ENCODE results near the gene PCDHA3. TPM values are rescaled to one million over a fixed set of nuclear protein-coding genes. Genes with fewer than 3 reads are reported as not detected.

The PCDHA3 gene
- total and polyA plus RNA-seq, 2 of the 8 experiments (the other 6 are each of a cell fraction or from before 2014, with no cell fraction given) = 0.48 to 0.67 TPM

- Histone ChIP-seq H2BK120ac (replicated peaks; ENCODE audit: low read depth, low read length) (no peak overlapping the region), H3K23me2 (ENCODE audit: low read depth, low read length) (no peaks in the 10 kb centered on the region), H3K18ac (ENCODE audit: extremely low read depth, low read length) (no peak overlapping the region), H3K36me3 (ENCODE audit: control insufficient read depth in 2 of 4, insufficient read depth in 4 of 4, low read length in 3 of 4) (0 out of 8 replicates have a peak, but pooled peaks cover 0 to 2% (median 0%) of the 10 kb centered on the region in 4 experiments), H3K23ac (ENCODE audit: insufficient read length) (no peak overlapping the region), H2BK12ac (ENCODE audit: low read depth, low read length) (no peak overlapping the region), H2BK20ac (ENCODE audit: low read length) (no peak overlapping the region), H3K4me2 (ENCODE audit: insufficient read depth in 1 of 2, low read depth in 2 of 2, low read length in 2 of 2) (no peak overlapping the region), H3K14ac (ENCODE audit: insufficient read length) (no peak overlapping the region), H4K5ac (ENCODE audit: insufficient read length, low read depth, low read length) (no peak overlapping the region), H3K27ac (ENCODE audit: low read depth, low read length) (no peak overlapping the region), H2BK5ac (ENCODE audit: low read depth, low read length) (no peak overlapping the region), H2AFZ (ENCODE audit: low read length) (no peak overlapping the region), H3K4ac (replicated peaks; ENCODE audit: insufficient read length, low read depth, low read length) (no peak overlapping the region), H3K4me3 (ENCODE audit: extremely low read depth in 1 of 4, insufficient read depth in 2 of 4, low read depth in 3 of 4, low read length in 4 of 4) (no peak overlapping the region), H3K4me1 (replicated peaks in 1 of 4; ENCODE audit: control insufficient read depth in 3 of 4, insufficient read depth in 4 of 4, low read length in 3 of 4) (no peaks in the 10 kb centered on the region), H2BK15ac (ENCODE audit: low read length) (no peak overlapping the region), H4K91ac (replicated peaks; ENCODE audit: insufficient read length, low read length) (no peak overlapping the region), H3K9ac (replicated peaks in 1 of 4; ENCODE audit: extremely low read depth in 1 of 4, low read depth in 3 of 4, low read length in 3 of 4) (no peak overlapping the region), H3K9me3 (ENCODE audit: insufficient read depth in 2 of 2, low read depth in 1 of 2, low read length in 1 of 2) (peaks cover 44 to 48% of the 10 kb centered on the region in 2 experiments), H4K20me1 (replicated peaks in 1 of 2; ENCODE audit: control insufficient read depth in 1 of 2, insufficient read depth in 2 of 2, low read length in 2 of 2) (no peaks in the 10 kb centered on the region), H3K56ac (replicated peaks; ENCODE audit: insufficient read length, low read depth, low read length) (no peak overlapping the region), H3K27me3 (replicated peaks in 1 of 4; ENCODE audit: control insufficient read depth in 3 of 4, extremely low read depth in 1 of 4, insufficient read depth in 3 of 4, low read length in 3 of 4) (no peaks in the 10 kb centered on the region), H4K8ac (ENCODE audit: extremely low read depth, insufficient read depth, low read length) (no peak overlapping the region), H3K79me2 (ENCODE audit: control insufficient read depth in 1 of 2, insufficient read depth in 2 of 2, low read length in 2 of 2) (no peaks in the 10 kb centered on the region), H2AK5ac (ENCODE audit: low read depth, low read length) (no peak overlapping the region), H3K79me1 (ENCODE audit: low read depth, low read length) (no peaks in the 10 kb centered on the region)
- CTCF ChIA-PET (ENCODE audit: partially characterized antibody) = interaction anchor here (1.1 to 1.2 kb wide), 2 partner anchors 14 to 89 kb away, joined by 4 read pairs; partner anchors contain the start of genes PCDHA11 and PCDHA2
- WGBS, 2 experiments (ENCODE audit: extremely low coverage in 1 of 2, insufficient coverage in 1 of 2, insufficient read length in 1 of 2, insufficient replicate concordance in 2 of 2, low coverage in 1 of 2, low lambda C conversion rate in 2 of 2, missing lambda C conversion rate in 1 of 2) = 97% methylated on average over 1 of the region's 1 CpG; no CpG with 5 or more reads in 1 of the 2 experiments
- POLR2A ChIA-PET (ENCODE audit: partially characterized antibody) = no interaction called here
- FAIRE-seq = no peak
- DNase-seq (ENCODE audit: low read depth in 1 of 2, low spot score in 2 of 2) = no peak
- TF ChIP-seq KDM1A (IDR thresholded peaks at IDR 0.05; ENCODE audit: borderline replicate concordance, low read length) (no peak), USF2 (IDR thresholded peaks at IDR 0.05; ENCODE audit: low read length) (no peak), TAF1 (IDR thresholded peaks at IDR 0.05; ENCODE audit: low read depth, low read length) (no peak), SP1 (IDR thresholded peaks at IDR 0.05; ENCODE audit: low read depth, low read length) (no peak)
Measured at GRCh38 chr5:140780512-140780911, 20.3 kb upstream of the PCDHA3 start.
